Lower leg skin (tissue), 4 donors: ENCODE data around the gene SMCP. TPM values are rescaled to one million over a fixed set of nuclear protein-coding genes. Genes with fewer than 3 reads are reported as not detected.

ENCODE experiments used
- DNase-seq, 2 donors: peaks; one replicate each; pipeline ENCODE4 v3.0.0-alpha.2; 2019; ENCODE audit warnings: low spot score in 2 of 2
- H3K4me3 ChIP-seq: fragments of 200-600 bp; sonication (generic); 2 replicates; pipeline ENCODE4 v1.5.1; 2017; ENCODE audit warnings: mild to moderate bottlenecking, low read depth; ENCODE audit not compliant: poor library complexity, severe bottlenecking
- POLR2A ChIP-seq, 2 donors: fragments of 450-650 bp; IDR thresholded peaks; one replicate each; pipeline ENCODE4 v1.6.1; 2016 to 2017; ENCODE audit warnings: antibody characterized with exemption in 2 of 2, mild to moderate bottlenecking in 1 of 2, moderate library complexity in 1 of 2
- WGBS, 2 donors: methylation state at CpG; one replicate each; pipeline ENCODE4 v1.1.5; 2018; 5-methylcytosine and 5-hydroxymethylcytosine counted together
- intact Hi-C: fragments of 100-400 bp; cut with DNase I; formaldehyde crosslinking; loops from one replicate; pipeline ENCODE4 v1.15.0; 2023; ENCODE audit warnings: low total_unique reads
- total RNA-seq, 4 donors: library from RNA; depleted of rRNA; stranded (reverse); fragments of >200 nt; gene quantifications; one replicate each; pipeline ENCODE4 v1.1.0, GENCODE V29; 2016
- TF ChIP-seq, protein P1 (sequence below), 3 donors: fragments of 450-650 bp; IDR thresholded peaks; one replicate each; pipeline ENCODE4 v1.5.1; 2016; ENCODE audit warnings: antibody characterized with exemption in 3 of 3, mild to moderate bottlenecking in 3 of 3, moderate library complexity in 2 of 3

SMCP gene
- total RNA-seq, 4 donors from 2014 or later, result not detected

DNA sequence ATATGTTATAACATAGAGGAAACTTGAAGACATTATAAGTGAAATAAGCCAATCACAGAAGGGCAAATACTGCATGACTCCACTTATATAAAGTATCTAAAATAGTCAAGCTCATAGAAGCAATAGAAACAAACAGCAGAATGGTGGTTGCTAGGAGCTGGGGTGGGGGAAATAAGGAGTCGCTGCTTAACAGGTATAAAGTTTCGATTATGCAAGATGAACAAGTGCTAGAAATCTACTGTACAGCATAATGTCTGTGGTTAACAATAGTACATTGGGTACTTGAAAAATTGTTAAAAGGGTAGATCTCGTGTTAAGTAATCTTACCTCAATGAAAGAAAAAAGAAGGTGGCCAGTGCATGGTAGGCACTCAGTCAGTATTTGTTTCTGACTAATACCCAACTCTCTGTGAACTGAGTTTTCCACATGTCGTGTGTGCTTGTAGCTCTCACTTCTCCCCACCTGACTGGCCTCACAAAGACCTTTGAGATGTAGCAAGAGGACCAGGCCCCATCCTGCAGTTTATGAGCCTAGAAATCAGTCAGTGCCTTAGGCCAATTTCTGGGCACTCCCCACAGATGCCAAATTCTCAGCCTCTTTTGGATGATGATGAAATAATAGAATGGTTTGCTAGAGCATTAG is 54.2 kb downstream of the SMCP start:
- intact Hi-C loops, result no loop called here
- DNase-seq, result no peak
- 72 to 73% methylated on average over 4 of the region's 4 CpGs for WGBS, 2 donors
- TF ChIP-seq POLR2A (IDR thresholded peaks at IDR 0.05), result no peak
- TF ChIP-seq, protein P1, sequence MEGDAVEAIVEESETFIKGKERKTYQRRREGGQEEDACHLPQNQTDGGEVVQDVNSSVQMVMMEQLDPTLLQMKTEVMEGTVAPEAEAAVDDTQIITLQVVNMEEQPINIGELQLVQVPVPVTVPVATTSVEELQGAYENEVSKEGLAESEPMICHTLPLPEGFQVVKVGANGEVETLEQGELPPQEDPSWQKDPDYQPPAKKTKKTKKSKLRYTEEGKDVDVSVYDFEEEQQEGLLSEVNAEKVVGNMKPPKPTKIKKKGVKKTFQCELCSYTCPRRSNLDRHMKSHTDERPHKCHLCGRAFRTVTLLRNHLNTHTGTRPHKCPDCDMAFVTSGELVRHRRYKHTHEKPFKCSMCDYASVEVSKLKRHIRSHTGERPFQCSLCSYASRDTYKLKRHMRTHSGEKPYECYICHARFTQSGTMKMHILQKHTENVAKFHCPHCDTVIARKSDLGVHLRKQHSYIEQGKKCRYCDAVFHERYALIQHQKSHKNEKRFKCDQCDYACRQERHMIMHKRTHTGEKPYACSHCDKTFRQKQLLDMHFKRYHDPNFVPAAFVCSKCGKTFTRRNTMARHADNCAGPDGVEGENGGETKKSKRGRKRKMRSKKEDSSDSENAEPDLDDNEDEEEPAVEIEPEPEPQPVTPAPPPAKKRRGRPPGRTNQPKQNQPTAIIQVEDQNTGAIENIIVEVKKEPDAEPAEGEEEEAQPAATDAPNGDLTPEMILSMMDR (IDR thresholded peaks at IDR 0.05), result no peak
- H3K4me3 ChIP-seq, result no peak overlapping the region

DNA sequence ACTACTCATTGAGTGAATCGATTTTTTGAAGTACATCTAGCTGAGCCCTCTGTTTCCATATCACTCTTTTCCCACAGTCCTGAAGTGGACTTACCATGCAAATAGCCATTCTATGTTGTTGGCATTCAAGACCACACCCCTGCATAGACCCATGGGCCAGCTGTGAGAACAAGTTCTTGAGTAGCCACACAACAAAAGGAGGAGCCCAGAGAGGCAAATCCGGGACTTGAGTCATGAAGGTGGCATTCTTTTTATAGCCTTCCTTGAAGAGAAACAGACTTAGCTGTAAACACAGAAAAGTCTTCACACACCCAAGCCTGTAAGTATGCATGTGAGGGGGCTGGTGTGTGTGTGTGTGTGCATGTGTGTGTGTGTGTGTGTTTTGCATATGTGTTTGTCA is 55.1 kb downstream of the SMCP start:
- no peak for DNase-seq
- intact Hi-C loops, result no loop called here
- no peak for TF ChIP-seq POLR2A (IDR thresholded peaks at IDR 0.05)
- TF ChIP-seq, protein P1 (IDR thresholded peaks at IDR 0.05), result no peak
- H3K4me3 ChIP-seq, result no peak overlapping the region
- WGBS, 2 donors, result 65 to 77% methylated on average over 2 of the region's 2 CpGs

Other genes with a start within 250 kb of the SMCP start
- 100 to 1,000 TPM; 293 to 644 (median 312) TPM for gene LCE2D, start 214.9 kb upstream of the SMCP start, total RNA-seq
- 1,000 to 10,000 TPM in 1 of 4 donors, 100 to 1,000 TPM in 3; 775 to 1,224 (median 802) TPM for gene LCE2C, start 203.0 kb upstream of the SMCP start, total RNA-seq
- gene LCE2B, start 192.2 kb upstream of the SMCP start, total RNA-seq, result 1,000 to 10,000 TPM; 1,313 to 2,792 (median 1,611) TPM
- 100 to 1,000 TPM; 243 to 569 (median 350) TPM for gene LCE2A, start 180.0 kb upstream of the SMCP start, total RNA-seq
- gene LCE4A, start 170.2 kb upstream of the SMCP start, total RNA-seq, result 1 to 10 TPM in 3 of 4 donors, not detected in 1; 5.6 to 7.9 (median 6.7) TPM
- gene KPRP, start 120.3 kb upstream of the SMCP start, total RNA-seq, result 100 to 1,000 TPM; 219 to 353 (median 231) TPM
- 100 to 1,000 TPM in 1 of 4 donors, 10 to 100 TPM in 3; 34.2 to 121 (median 64.6) TPM for gene LCE1F, start 103.2 kb upstream of the SMCP start, total RNA-seq
- gene LCE1E, start 92.1 kb upstream of the SMCP start, total RNA-seq, result 100 to 1,000 TPM in 2 of 4 donors, 10 to 100 TPM in 2; 45.3 to 112 (median 101) TPM
- 100 to 1,000 TPM; 130 to 942 (median 594) TPM for gene LCE1D, start 81.6 kb upstream of the SMCP start, total RNA-seq
- gene LCE1C, start 71.7 kb upstream of the SMCP start, total RNA-seq, result 1,000 to 10,000 TPM; 1,701 to 2,689 (median 2,386) TPM
- 100 to 1,000 TPM; 207 to 278 (median 246) TPM for gene LCE1B, start 66.4 kb upstream of the SMCP start, total RNA-seq
- gene LCE1A, start 50.8 kb upstream of the SMCP start, total RNA-seq, result 100 to 1,000 TPM; 612 to 936 (median 792) TPM
- 100 to 1,000 TPM in 2 of 4 donors, 10 to 100 TPM in 2; 60.9 to 207 (median 107) TPM for gene LCE6A, start 35.5 kb upstream of the SMCP start, total RNA-seq
- 1 to 10 TPM in 1 of 4 donors, not detected in 3; 5.1 TPM for gene LCE7A, start 18.3 kb upstream of the SMCP start, total RNA-seq
- 100 to 1,000 TPM; 162 to 322 (median 207) TPM for gene IVL, start 30.2 kb downstream of the SMCP start, total RNA-seq
- gene SPRR5, start 68.9 kb downstream of the SMCP start, total RNA-seq, result 100 to 1,000 TPM in 1 of 4 donors, 10 to 100 TPM in 3; 41.5 to 137 (median 78.1) TPM
- 100 to 1,000 TPM in 2 of 4 donors, 10 to 100 TPM in 1, 1 to 10 TPM in 1; 4.0 to 142 (median 77.2) TPM for gene SPRR4, start 92.3 kb downstream of the SMCP start, total RNA-seq
- not detected for gene SPRR1A, start 105.8 kb downstream of the SMCP start, total RNA-seq
- gene SPRR3, start 123.4 kb downstream of the SMCP start, total RNA-seq, result not detected
- gene SPRR1B, start 152.9 kb downstream of the SMCP start, total RNA-seq, result 100 to 1,000 TPM in 2 of 4 donors, 10 to 100 TPM in 2; 42.6 to 213 (median 128) TPM
- 100 to 1,000 TPM in 1 of 4 donors, 10 to 100 TPM in 1, 1 to 10 TPM in 2; 1.1 to 148 (median 20.6) TPM for gene SPRR2D, start 162.8 kb downstream of the SMCP start, total RNA-seq
- gene SPRR2A, start 179.2 kb downstream of the SMCP start, total RNA-seq, result under 1 TPM in 1 of 4 donors, not detected in 3; 0.71 TPM
- gene SPRR2B, start 193.3 kb downstream of the SMCP start, total RNA-seq, result 10 to 100 TPM in 1 of 4 donors, 1 to 10 TPM in 1, not detected in 2; 1.7 to 13.6 TPM
- gene SPRR2E, start 216.2 kb downstream of the SMCP start, total RNA-seq, result 100 to 1,000 TPM; 149 to 650 (median 233) TPM
- gene SPRR2F, start 235.2 kb downstream of the SMCP start, total RNA-seq, result under 1 TPM in 1 of 4 donors, not detected in 3; 0.64 TPM